Activated CD4-positive, CD25-positive, alpha-beta regulatory T cell treated with anti-CD3 and anti-CD28 coated beads, Interleukin-2, amount 50 U/mL, for 16 hours (primary cell): ENCODE measurements around the gene CRYBG2.

Experiments
- DNase-seq: peaks from one replicate; pipeline ENCODE4 v3.0.0-alpha.2; 2020; ENCODE audit warnings: low read depth, low spot score

The CRYBG2 gene

GRCh38 chr1:26372039-26372438 lies 18.1 kb upstream of the CRYBG2 start:
- DNase-seq: no peak

GRCh38 chr1:26370591-26371382 lies 16.9 kb upstream of the CRYBG2 start:
- no peak for DNase-seq

GRCh38 chr1:26368486-26368885 lies 14.6 kb upstream of the CRYBG2 start:
- DNase-seq: no peak

- no peak for DNase-seq
Observed at GRCh38 chr1:26368006-26368405, 14.1 kb upstream of the CRYBG2 start.

- no peak for DNase-seq
Observed at GRCh38 chr1:26367441-26367840, 13.5 kb upstream of the CRYBG2 start.

- no peak for DNase-seq
Observed at GRCh38 chr1:26364956-26365355, 11.0 kb upstream of the CRYBG2 start.

- peak; percentile 77 for DNase-seq
Observed at GRCh38 chr1:26363549-26364448, 9.9 kb upstream of the CRYBG2 start.

GRCh38 chr1:26362331-26362730 lies 8.4 kb upstream of the CRYBG2 start:
- no peak for DNase-seq

GRCh38 chr1:26361605-26362122 lies 7.7 kb upstream of the CRYBG2 start:
- DNase-seq: no peak

- no peak for DNase-seq
Observed at GRCh38 chr1:26360807-26361604, 7.1 kb upstream of the CRYBG2 start.

GRCh38 chr1:26359981-26360806 lies 6.3 kb upstream of the CRYBG2 start:
- no peak for DNase-seq

- DNase-seq: peak; percentile 31
Observed at GRCh38 chr1:26358411-26359384, 4.8 kb upstream of the CRYBG2 start.

GRCh38 chr1:26357121-26357602 lies 3.2 kb upstream of the CRYBG2 start:
- DNase-seq: no peak

- no peak for DNase-seq
Observed at GRCh38 chr1:26356106-26356505, 2.2 kb upstream of the CRYBG2 start.

GRCh38 chr1:26354972-26355371 lies 1.0 kb upstream of the CRYBG2 start:
- no peak for DNase-seq

- no peak for DNase-seq
Observed at GRCh38 chr1:26353210-26353859, 595 bp downstream of the CRYBG2 start.

GRCh38 chr1:26352338-26352679 lies 1.6 kb downstream of the CRYBG2 start:
- DNase-seq: no peak

GRCh38 chr1:26351590-26352337 lies 2.2 kb downstream of the CRYBG2 start:
- DNase-seq: no peak
